ENCODE measurements around the gene CBX4.
A peak's percentile ranks its signal among the peaks of the same experiment; 100 is the strongest.

Gene CBX4

DNA sequence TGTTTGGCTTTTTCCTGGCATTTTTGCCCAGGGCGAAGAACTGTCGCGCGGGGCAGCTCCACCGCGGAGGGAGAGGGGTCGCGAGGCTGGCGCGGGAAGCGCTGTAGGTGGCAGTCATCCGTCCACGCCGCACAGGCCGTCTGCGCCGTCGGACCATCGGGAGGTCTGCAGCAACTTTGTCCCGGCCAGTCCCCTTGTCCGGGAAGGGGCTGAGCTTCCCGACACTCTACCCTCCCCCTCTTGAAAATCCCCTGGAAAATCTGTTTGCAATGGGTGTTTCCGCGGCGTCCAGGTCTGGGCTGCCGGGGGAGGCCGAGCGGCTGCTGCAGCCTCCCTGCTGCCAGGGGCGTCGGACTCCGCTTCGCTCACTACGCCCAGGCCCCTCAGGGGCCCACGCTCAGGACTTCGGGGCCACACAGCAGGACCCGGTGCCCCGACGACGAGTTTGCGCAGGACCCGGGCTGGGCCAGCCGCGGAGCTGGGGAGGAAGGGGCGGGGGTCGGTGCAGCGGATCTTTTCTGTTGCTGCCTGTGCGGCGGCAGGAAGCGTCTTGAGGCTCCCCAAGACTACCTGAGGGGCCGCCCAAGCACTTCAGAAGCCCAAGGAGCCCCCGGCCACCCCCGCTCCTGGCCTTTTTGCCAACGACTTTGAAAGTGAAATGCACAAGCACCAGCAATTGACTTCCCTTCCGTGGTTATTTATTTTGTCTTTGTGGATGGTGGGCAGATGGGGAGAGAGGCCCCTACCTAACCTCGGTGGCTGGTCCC is 2.3 kb upstream of the CBX4 start:
- DNase-seq (ENCODE audit: low spot score): no peak

DNA sequence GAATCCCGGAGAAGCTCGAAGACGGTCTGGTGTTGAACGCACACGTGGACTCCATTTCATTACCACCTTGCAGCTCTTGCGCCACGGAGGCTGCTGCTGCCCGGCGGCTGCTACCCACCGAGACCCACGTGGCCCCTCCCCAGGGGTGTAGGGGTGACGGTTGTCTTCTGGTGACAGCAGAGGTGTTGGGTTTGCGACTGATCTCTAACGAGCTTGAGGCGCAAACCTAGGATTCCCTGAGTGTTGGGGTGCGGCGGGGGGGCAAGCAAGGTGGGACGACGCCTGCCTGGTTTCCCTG is 1.7 kb upstream of the CBX4 start:
- no peak for DNase-seq (ENCODE audit: low spot score)

DNA sequence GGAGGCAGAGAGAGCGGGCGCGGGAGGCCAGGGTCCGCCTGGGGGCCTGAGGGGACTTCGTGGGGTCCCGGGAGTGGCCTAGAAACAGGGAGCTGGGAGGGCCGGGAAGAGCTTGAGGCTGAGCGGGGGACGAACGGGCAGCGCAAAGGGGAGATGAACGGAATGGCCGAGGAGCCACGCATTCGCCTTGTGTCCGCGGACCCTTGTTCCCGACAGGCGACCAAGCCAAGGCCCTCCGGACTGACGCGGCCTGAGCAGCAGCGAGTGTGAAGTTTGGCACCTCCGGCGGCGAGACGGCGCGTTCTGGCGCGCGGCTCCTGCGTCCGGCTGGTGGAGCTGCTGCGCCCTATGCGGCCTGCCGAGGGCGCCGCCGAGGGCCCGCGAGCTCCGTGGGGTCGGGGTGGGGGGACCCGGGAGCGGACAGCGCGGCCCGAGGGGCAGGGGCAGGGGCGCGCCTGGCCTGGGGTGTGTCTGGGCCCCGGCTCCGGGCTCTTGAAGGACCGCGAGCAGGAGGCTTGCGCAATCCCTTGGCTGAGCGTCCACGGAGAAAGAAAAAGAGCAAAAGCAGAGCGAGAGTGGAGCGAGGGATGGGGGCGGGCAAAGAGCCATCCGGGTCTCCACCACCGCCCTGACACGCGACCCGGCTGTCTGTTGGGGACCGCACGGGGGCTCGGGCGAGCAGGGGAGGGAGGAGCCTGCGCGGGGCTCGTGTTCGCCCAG is 1.2 kb upstream of the CBX4 start:
- DNase-seq (ENCODE audit: low spot score): no peak

DNA sequence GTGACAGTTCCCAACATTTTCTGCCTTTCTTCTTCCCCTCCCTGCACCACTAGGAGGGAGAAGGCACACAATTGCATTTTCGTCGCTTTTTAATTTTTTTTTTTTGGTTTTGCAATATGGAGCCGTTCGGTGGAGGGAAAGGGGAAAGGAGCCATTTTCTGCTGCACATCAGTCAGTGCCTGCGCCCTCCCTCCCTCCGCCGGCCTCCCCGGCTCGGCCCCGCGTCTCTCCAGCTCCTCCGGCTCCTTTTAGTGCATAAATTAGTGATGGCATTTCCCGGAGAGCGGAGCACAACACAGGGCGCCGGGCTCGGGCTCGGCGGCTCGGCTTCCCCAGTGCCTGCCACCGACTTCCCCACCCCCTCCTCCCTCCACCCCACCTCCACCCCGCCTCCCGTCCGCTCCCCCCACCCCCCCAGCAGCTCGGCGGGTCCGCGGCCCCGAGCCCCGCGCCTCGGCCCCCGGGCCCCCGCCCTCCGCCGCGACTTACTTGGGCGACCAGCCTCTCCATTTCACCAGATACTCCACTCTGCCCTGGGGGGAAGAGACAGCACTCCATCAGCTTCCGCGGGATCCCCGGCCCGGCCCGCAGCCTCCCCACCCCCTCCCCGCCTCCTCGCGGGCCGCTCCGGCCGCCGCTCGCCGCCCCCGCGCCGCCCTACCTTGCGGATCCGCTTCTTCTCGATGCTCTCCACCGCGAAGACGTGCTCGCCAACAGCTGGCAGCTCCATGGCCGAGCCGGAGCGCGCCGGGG is 542 bp downstream of the CBX4 start:
- DNase-seq (ENCODE audit: low spot score): no peak

DNA sequence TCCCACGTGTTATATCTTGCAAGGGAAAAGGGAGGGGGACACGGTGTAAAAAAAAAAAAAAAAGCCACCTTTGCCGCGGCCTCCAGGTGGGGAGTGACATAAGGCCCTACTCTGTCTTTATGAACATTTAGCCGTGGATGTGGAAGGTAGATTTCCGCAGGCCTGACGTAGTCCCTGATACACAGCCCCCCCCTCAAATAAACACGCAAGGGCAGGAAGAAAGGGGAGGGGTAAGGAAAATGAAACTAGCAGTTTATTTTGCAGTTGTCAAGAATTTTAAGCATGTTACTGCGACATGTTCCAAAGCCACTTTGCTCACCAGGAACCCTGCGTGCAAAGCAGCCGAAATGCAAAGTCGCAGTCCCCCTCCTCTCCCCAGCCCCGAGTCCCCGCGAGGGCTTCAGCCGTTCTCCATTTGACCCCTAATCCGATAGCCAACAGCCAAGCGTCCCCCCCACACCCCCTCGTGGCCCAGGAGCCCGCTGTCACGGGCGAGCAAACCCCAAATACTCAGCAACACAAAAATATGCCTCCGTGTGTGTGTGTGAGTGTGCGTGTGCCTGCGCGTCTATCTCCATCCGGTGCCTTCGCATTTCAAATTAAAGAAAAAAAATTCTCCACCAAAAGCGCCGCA is 1.2 kb downstream of the CBX4 start:
- DNase-seq (ENCODE audit: low spot score): no peak

DNA sequence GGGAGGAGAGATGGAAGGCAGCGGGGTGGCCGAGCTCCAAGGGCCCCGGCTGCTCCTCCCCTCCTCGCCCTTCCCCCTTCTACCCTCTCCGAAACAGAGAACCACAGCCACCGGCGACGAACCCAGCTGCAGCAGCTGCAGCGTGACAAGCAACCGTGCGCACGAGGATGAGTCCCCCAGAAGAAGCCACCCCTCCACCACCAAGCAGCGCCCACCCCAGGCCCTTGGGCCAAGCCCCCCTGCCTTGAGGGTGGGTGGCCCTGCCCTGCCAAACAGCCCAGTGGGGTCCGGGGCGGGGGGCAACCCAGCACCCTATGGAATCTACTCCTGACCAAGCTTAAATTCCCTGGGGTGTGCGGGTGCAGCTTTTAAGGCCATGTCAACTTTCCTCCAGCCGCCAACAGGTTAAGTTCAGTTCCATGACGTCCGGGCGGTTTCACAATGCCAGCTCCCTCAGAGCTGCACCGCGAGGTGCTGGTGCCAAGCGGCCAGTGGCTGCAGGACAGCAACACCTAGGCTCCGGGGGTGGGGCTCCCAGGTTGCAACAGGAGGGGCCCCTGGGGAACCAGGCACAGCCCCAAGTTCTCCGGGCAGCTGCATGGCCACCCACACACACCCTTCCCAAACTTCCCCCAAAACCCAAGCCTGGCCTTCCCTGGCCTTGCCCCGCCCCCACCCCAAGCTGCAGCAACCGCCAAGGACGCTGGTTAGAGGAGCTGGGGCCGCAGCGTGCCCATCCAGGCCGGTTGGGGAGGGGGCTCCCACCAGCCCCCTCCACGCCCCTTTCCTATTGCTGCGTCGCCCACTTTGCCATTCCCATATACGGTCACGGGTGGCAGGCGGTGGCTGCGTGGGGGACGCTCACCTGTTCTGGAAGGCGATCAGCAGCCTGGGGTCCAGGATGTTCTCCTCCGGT is 2.0 kb downstream of the CBX4 start:
- DNase-seq (ENCODE audit: low spot score): no peak

DNA sequence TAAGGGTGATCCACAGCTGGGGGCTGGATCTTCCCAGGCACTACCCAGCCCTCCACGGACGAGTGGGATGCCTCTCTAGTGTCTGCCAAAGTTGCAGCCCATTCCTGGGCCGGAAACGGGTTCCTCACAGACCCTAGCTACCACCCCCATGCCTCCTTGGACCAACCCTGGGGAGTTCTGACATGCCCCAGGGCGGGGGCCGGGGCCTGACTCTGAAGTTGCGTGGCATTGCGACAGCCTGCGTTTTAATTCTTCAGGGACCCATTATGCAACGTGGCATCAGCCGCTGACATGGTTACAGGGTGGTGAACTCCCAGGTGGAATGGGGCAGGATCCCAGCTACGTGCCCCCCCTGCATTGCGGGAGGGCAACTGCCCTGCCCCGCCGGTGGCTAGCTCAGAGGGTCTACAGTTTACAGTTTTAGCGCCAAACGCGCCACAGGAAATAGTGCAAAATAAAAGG is 2.7 kb downstream of the CBX4 start:
- no peak for DNase-seq (ENCODE audit: low spot score)

DNA sequence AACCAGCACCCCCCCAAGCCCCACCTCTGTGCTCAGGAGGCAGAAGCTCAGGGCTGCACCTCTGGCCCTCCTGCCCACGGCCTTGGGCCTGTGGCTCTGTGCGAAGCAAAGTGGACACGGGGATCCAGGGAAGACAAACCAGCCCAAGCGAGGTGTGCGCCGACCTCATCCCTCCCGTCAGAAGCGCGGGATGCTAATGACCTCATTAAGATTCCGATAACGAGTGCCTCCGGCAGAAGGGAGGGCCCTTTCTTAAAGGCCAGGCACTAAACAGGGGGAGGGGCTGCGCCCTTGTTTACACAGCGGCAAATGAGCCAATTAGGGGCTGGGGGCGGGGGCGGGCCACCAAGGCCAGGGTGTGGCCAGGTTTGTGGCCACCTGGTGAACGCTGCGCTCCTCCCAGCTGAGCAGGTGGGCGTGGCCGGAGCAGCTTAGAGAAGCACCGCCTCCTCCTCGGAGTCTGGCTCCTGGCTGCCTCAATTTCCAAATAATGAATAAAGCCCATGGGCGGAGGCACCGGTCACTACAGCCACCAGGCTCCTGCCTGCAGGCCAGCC is 3.2 kb downstream of the CBX4 start:
- no peak for DNase-seq (ENCODE audit: low spot score)

DNA sequence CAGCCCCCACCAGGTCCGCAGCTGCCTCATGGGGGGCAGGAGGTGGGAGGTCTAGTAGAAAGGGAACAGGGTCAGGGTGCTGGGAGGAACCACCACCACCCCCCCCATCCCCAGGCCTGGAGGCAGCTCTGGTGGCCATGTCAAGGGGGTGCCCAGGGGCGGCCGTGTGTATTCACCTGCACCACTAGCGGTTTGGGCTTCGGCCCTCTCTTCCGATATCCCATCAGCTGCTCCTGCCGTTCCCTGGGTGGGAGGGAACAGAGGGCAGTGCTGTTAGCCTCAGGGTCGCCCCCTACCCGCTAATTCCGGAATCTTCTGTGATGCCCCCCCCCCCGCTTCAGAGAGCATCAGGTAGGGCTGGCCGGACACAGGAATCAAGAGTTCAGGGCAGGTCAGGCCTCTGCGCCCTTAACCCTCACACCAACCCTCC is 3.8 kb downstream of the CBX4 start:
- no peak for DNase-seq (ENCODE audit: low spot score)

DNA sequence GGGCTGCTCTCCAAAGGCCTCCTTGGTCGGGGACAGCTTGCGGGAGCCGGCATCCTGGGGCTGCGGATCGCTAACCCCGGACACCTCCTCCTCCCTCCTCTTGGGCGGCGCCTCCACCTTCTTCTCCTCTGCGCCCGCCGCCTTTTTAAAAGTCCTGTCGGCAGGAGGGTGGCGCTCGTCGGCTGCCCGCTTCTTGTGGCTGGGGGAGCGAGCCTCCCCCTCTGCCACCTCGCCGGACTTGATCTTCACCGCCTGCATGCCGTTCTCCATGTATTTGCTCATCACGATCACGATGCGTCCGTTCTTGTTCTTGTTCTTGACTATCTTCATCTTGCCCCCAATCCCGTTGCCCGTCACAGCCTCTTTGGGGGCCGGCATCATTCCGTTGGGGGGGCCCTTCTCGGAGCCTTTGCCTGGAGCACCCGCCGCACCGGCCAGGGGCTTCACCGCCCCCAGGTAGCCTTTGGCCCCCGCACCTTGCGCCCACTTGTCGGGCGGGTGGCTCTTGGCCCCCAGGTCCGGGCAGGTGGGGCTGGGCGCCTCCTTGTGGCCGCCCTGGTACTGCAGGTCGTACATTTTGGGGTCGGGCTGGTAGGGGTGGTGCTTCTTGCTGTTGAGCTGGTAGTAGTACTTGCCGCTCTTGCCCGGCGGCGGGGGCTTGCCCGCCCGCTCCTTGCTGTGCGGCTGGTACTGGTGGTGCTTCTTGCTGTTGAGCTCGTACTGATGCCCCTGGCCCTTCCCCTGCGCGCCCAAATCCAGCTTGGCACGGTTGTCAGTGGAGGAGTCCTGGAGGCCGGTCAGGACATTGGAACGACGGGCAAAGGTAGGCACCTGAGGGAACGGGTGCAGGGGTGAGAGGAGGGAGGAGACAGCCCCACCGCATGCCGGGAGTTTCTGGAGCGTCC is 4.4 kb downstream of the CBX4 start:
- peak; percentile 62 for DNase-seq (ENCODE audit: low spot score)

DNA sequence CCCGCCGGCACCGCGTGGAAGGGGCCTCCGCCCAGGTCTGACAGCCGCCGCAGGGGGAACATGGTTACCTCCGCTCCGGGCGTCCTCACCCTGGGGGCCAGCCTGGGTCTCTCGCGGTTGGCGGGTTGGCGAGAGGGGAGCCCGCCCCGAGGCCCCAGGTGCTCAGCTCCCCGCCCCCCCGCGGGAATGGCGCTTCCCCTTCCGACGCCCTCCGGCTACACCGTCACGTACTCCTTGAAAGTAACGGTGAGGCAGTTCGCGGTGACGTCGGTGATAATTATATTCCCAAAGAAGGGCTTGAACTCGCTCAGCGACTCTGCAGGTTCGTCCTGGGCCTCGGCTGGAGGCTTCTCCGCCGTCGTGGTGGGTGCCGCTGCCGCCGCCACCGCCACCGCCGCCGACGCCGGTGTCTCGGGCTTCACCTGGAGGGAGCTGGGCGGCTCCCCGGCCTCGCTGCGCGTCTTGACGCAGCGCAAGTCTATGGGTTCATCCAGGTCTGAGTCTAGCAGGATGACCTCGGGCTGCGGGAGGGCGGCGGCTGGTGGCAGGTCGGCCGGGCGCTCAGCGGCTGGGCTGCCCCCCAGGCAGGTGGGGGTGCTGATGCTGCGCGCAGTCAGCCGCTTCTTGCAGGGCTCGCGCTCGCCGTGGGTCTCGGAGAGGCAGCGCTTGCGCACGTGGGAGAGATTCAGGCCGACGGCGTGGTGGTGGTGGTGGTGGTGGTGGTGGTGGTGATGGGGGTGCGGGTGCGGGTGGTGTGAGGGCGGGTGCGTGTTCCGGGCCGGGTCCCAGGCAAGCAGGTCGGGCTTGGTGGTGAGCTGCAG is 5.3 kb downstream of the CBX4 start:
- DNase-seq (ENCODE audit: low spot score): no peak

DNA sequence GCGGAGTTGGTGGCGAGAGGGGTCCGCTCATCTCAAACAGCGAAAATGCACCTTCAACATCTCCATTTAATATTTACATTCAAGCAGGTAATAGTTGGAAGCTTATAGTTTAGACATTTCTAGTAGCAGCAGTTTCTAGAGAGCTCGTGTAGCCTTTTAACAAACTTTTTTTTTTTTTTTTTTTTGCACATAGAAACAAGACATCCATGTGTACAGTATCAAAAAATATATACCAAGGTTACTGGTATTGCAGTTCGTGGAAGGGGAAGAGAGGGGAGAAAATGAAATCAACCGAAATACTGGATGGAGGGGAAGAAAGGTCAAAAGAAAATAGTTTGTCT is 6.2 kb downstream of the CBX4 start:
- no peak for DNase-seq (ENCODE audit: low spot score)

DNA sequence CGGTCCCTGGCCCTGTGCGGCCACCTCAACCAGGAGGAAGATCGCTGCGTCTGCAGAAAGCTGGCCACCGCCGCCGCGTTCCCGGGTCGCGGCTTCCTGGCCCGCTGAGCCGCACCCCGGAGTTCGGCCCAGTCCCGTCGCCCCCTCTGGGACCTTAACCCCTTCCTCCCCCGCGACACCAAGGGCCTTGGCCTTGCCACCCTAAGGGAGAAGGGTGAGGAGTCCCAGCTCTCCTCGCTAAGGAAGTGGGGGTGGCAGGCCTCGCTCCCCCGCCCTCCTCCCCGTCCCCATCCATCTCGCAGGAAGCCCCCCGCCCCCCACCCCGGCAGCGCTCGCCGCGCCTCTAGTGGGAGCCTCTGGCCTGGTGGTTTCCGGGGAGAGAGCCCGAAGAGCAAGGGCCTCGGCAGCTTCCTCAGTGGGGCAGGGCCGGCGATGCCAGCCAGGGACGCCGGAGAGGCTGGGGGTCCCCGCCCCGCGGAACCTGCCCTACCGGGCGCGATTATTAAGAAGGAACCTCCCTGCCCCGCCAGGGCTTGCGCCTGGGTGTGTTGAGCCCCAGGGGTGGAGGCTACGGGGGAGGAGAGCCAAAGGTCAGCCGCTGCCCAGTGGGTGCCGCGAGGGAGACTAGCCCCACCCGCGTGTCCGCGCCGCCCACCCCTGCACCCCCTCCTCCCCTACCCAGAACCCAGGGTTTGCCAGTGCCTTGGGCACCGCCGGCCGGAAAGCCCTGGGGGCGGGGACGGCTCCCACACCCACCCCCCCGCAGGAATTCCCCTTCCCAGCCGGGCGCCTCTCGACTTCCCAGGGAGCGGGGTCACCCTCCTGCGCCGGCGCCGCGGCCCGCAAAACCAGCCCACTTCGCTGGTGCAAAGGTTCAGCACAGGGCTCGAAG is 6.8 kb downstream of the CBX4 start:
- peak; percentile 73 for DNase-seq (ENCODE audit: low spot score)

DNA sequence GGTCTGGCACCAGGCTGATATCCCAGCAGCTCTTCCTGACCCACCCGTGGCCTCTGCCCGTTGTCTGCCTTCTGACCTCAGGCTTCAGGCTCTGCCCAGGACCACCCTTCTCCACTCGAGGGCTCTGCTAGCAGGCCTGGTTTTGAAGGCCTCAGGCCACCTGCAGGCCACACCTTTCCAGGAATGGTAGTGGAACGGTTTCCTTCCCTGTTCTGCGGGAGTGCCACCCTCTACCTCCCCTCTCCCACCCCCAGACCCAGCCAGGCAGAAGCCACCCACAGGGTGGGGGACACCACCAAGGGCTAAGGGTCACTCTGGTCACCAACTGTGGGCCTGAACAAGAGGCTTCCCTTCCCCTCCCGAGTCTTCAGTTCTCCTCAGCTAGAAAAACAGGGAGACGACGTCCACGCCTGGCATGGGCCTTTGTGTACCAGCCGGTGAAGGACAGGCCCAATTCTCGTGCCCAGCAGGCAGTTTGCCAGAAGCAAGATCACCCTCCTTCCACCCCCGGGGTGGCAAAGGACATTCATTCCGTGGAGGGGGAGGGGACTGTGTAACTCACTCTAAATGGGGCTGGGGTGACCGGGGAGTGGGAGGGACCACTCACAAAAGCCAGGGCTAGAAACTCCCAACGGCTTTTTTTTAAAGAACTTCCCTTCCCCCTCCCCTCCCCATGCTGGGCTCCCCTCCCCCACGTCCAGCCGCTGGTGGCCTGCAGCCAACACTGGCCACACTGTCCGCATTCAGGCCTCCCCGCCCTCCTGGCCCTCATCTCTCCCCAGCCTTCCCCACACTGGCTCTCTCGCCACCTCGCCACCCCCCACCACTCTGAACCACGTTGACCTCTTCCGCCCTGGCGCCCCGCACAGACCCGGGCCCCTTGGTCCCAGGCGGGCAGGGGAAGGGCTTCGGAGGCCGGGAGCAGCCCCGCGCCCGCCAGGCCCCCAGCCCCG is 7.7 kb downstream of the CBX4 start:
- peak; percentile 49 for DNase-seq (ENCODE audit: low spot score)

DNA sequence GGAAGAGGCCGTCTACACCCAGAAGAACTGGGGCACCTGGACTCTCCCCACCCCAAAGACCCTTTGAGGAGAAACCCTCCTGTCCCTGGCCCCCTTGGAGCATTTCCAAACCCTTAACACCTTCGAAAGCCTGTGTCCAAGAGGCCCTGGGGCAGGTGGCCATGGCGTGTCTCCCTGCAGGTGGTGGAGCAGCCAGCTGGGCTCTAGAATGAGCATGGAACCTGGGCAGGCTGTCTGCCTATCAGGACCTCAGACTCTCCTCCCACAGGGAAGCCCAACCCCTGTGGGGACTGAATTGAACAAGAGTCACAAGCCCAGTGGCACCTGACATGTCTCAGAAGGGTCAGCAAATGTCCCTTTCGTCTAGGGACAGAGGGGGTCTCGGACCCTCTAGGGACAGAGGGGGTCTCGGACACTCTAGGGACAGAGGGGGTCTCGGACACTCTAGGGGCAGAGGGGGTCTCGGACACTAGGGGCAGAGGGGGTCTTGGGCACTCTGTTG is 8.4 kb downstream of the CBX4 start:
- no peak for DNase-seq (ENCODE audit: low spot score)

DNA sequence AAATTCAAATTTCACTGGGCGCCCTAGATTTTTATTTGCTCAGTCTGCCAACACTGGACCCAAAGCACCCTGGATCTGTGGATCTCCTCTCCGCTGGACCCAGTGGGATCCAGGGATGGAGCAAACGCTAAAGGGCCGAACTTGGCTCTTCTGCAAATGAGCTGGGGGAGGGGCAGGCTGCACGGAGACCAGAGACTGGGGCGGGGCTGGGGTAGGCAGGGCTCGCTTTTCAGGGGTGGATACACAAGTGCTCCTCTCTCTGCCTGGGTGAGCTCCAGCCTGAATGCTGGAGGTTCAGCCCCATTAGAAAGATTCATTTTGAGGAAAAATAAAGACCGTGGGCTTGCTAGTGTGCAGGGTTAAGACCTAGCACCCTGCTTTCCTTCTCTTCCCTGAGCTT is 8.9 kb downstream of the CBX4 start:
- DNase-seq (ENCODE audit: low spot score): no peak

DNA sequence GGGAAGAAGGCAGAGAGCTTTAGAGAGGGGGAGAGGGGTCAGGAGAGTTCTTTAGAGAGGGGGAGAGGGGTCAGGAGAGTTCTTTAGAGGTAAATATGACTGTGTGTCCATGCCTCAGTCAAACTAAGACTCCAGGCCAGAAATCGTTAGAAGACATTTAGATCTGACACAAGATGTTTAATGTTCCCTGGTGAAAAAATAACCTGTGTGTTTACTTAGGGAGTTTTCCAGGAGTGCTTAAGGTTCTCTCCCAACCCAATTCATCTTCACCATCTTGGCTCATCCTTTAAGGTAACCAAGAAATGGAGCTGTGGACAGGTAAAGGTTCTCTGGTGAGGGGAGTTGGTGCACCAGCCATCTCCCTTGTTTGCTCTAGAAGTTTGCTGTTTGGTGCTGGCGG is 9.8 kb downstream of the CBX4 start:
- DNase-seq (ENCODE audit: low spot score): no peak
